ENCODE results near the gene ADCYAP1R1.

DNA sequence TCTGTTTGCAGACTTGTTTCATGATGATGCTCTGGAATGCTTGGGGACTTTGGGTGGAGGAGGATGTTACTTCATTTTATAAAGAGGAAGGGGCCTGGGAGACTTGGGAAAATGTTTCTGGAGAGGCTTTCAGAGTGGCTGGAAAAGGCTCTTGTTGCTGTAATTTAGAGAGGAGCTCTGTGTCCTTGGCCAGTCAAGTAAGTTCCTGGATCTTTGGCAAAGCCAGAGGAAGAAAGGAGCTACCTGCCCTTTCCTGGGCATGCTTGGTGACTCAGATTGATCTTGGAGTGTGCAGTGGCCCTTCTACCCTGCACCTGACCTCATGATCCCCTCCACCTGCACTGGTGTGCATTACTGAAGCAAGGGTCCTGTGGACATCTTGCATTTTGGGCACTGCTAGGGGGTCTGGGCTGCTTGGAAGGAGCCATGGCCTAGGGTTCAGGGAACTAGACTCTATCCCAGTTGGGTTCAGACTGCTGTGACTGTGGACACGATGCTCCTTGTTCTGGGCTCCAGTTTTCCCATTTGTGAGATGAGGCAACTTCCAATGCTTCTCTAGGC, 56.1 kb downstream of the ADCYAP1R1 start:
- TF ChIP-seq POLR2A (IDR thresholded peaks at IDR 0.05; ENCODE audit: low read length) (no peak), GATA1 (IDR thresholded peaks at IDR 0.05; ENCODE audit: low read depth, low read length) (no peak)

Data from erythroblast (primary cell).